Amniotic epithelial cell (primary cell): ENCODE measurements around the gene SHROOM3.

Experiments used
- DNase-seq: peaks from one replicate; pipeline ENCODE4 v3.0.0-alpha.2; 2010; ENCODE audit warnings: low read depth

SHROOM3 gene

DNA sequence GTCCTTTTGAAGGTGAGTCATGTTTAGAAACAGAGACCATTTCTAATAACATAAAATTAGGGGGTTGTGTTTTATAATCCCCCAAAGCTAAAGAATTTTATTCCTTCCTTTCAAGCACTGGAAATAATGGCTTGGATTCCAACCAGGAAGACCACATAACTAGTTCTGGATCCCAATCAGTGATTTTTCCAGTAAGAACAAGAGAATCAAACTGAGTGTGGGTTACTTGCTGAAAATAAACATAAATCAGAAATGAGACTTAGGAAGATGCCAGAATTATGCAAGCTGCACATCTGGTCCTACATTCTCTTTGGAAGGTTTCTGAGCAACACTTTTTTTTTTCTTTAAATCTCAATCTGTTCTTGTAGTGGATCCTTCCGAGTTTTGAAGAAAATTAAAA, 386.6 kb downstream of the SHROOM3 start:
- DNase-seq = peak; percentile 74

DNA sequence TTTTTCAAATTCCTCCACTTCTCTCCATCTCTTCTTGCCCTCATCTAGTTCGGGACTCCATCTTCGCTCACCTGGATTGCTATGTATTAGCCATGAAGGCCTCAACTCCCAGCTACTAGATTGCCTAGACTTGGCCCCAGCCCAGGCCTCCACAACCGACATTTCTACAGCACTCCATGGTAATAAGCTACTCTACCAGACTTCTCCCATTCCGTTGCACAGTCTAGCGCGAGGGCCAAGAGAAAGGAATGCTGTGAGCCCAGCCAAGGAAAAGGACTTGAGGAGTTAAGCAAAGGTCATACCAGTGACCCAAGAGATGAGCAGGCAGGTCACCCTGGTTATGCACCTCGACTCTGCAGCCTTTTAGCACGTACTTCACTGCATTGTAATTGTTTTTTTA, 387.3 kb downstream of the SHROOM3 start:
- no peak for DNase-seq

DNA sequence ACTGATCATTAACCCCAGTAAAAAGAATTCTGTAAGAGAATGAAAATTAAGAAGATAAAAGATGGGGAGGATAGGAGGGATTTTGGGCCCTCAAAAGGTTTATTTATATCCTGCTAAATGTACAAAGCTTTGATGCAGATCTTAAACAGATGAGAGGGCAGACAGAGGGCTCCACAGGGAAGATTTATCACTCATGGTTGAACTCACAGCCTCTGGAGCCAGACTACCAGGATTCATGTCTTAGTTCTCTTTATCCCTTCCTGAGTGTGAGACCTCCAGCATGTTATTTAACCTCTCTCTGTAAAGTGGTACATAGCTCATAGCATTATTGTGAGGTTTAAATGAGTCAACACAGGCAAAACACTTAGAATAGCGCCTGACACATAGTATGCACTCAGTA, 388.5 kb downstream of the SHROOM3 start:
- peak; percentile 54 for DNase-seq

DNA sequence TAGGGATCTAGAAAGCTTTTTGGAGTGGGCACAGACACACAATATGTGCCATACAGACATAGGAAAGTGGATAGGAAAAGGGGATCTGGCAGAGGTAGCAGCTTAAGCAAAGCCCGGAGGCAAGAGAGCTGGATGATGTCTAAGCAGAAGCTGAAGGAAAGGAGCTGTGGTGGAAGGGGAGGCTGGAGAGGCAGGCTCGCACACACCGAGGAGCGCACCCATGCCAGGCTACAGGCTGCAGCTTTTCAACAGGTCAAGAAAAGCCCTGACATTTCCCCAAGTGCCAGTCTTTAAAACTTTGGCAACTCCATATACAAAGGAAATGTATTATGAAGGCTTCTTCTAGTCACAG, 395.6 kb downstream of the SHROOM3 start:
- DNase-seq = no peak

DNA sequence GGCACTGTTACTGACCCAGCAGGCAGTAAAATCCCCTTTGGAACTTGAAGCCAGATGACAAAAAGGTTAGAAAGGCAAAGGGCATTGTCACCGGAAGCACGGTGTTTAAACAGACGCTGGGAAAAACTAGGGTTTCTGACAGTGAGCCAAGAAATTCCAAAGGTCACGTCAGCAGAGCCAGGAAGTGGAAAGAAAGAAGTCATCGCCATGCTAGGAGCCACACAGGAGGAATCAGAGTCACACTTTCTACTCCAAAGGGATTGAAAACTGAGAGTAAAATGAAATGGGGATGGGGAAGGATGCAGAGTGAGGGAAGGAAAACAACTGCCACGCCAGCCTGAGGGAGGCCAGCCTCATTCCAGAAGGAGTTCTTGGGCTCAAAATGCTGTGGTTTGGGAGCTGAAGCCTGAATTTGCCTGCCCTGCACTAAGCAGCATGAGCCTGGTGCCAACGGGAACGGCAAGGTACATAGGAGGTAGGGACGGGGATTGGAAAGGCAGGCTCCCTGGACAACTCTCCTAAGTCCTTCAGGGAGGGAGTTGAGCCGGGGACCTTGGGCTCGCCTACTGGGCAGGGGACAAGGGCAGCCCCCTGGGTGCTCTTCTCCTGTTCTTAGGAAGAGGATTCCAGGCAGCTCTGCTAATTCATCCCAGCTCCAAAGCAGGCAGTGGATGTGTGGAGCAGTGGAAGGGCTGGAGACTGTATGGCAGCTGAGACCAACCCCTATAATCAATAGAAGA, 396.1 kb downstream of the SHROOM3 start:
- peak; percentile 77 for DNase-seq

DNA sequence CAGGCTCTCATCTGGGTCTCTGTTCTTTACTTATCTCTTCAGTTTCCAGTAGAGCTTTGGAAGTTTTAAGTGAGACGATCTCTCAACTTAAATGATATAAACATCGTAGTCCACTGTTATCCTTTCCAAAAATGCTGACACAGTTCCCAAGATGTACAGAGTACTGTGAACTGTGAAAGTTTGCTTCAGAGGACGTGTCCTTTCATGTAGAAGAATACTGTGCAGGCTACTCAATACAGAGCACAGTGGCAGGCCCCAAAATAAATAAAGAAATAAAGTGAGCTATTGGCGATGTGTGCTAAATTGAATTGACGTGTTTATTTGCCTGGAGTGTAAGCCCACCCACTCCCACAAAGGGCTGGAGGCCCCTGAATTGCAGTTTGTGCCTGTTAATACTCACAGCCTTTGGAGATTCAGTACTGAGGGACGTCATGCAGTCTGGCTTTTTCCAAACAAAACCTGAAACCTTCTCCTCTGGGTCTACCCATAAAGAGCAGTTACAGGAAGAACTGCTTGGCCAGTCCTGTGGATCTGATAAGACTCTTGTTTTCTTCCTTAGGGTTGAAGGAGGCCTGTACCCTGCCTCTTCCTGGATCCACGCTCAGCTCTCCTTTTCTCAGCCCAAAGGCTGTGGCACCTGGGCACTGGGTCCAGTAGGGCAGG, 396.8 kb downstream of the SHROOM3 start:
- DNase-seq = no peak
